Liver (tissue), 9 donors: ENCODE data around the gene ERBB4. TPM values are rescaled to one million over a fixed set of nuclear protein-coding genes. Genes with fewer than 3 reads are reported as not detected.

ENCODE experiments used
- DNase-seq: peaks from one replicate; pipeline ENCODE4 v3.0.0-alpha.2; 2017; ENCODE audit warnings: low spot score
- H3K27ac ChIP-seq, 2 donors: one replicate each; pipeline ENCODE4 v1.7.0; 2013; ENCODE audit warnings: inconsistent platforms in 2 of 2, low read length in 2 of 2, control low read depth in 1 of 2, low read depth in 1 of 2, mild to moderate bottlenecking in 1 of 2
- H3K27me3 ChIP-seq, 4 donors: one replicate each; pipeline versions ENCODE4 v1.6.1 to v1.7.0; 2013; ENCODE audit warnings: low read length in 3 of 4, inconsistent platforms in 1 of 4, mild to moderate bottlenecking in 1 of 4, moderate library complexity in 1 of 4; ENCODE audit not compliant: control insufficient read depth in 4 of 4, insufficient read depth in 4 of 4
- H3K36me3 ChIP-seq, 4 donors: one replicate each; pipeline versions ENCODE4 v1.6.1 to v1.7.0; 2013; ENCODE audit warnings: low read length in 3 of 4, mild to moderate bottlenecking in 3 of 4, low read depth in 1 of 4, moderate library complexity in 1 of 4; ENCODE audit not compliant: control insufficient read depth in 4 of 4, insufficient read depth in 3 of 4
- H3K4me1 ChIP-seq, 4 donors: one replicate each; pipeline versions ENCODE4 v1.6.1 to v1.7.0; 2013; ENCODE audit warnings: low read length in 3 of 4, mild to moderate bottlenecking in 3 of 4, moderate library complexity in 1 of 4; ENCODE audit not compliant: control insufficient read depth in 4 of 4, insufficient read depth in 4 of 4
- H3K4me3 ChIP-seq, 3 donors: one replicate each; pipeline versions ENCODE4 v1.6.1 to v1.7.0; 2013; ENCODE audit warnings: low read length in 3 of 3, control low read depth in 1 of 3, low read depth in 1 of 3, mild to moderate bottlenecking in 1 of 3
- H3K9ac ChIP-seq, 2 donors: one replicate each; pipeline ENCODE4 v1.7.0; 2013; ENCODE audit warnings: low read length in 2 of 2, mild to moderate bottlenecking in 2 of 2, moderate library complexity in 2 of 2, control low read depth in 1 of 2, low read depth in 1 of 2
- H3K9me3 ChIP-seq, 4 donors: one replicate each; pipeline versions ENCODE4 v1.6.1 to v1.7.0; 2013; ENCODE audit warnings: low read length in 3 of 4; ENCODE audit not compliant: control insufficient read depth in 4 of 4
- ATF3 ChIP-seq: IDR thresholded peaks from 2 replicates; pipeline ENCODE4 v1.6.1; 2016; ENCODE audit warnings: antibody characterized with exemption
- CTCF ChIP-seq: fragments of 150-350 bp; IDR thresholded peaks from 2 replicates; pipeline ENCODE4 v1.5.1; 2017; ENCODE audit warnings: improper control_type of control experiment, low read depth, low read length; ENCODE audit not compliant: missing input control
- FOXA1 ChIP-seq: IDR thresholded peaks from 2 replicates; pipeline ENCODE4 v1.6.1; 2016; ENCODE audit warnings: antibody characterized with exemption
- GABPA ChIP-seq, 2 donors: IDR thresholded peaks in 1 of 2; conservative IDR thresholded peaks in 1 of 2; 2 replicates each; pipeline ENCODE4 v1.6.1; 2016; ENCODE audit warnings: antibody characterized with exemption in 2 of 2, mild to moderate bottlenecking in 1 of 2, moderate library complexity in 1 of 2
- HNF4A ChIP-seq, 2 donors: conservative IDR thresholded peaks; 2 replicates each; pipeline ENCODE4 v1.6.1; 2016; ENCODE audit warnings: antibody characterized with exemption in 2 of 2, mild to moderate bottlenecking in 2 of 2
- HNF4G ChIP-seq: IDR thresholded peaks from 2 replicates; pipeline ENCODE4 v1.6.1; 2016; ENCODE audit warnings: antibody characterized with exemption
- JUND ChIP-seq, 2 donors: IDR thresholded peaks; 2 replicates each; pipeline ENCODE4 v1.6.1; 2016; ENCODE audit warnings: antibody characterized with exemption in 2 of 2
- MAX ChIP-seq: IDR thresholded peaks from 2 replicates; pipeline ENCODE4 v1.6.1; 2016; ENCODE audit warnings: antibody characterized with exemption
- NR2F2 ChIP-seq: IDR thresholded peaks from 2 replicates; pipeline ENCODE4 v1.6.1; 2016; ENCODE audit warnings: antibody characterized with exemption
- RAD21 ChIP-seq, 2 donors: IDR thresholded peaks; 2 replicates each; pipeline ENCODE4 v1.6.1; 2016; ENCODE audit warnings: antibody characterized with exemption in 2 of 2, mild to moderate bottlenecking in 2 of 2
- REST ChIP-seq: IDR thresholded peaks from 2 replicates; pipeline ENCODE4 v1.6.1; 2016; ENCODE audit warnings: antibody characterized with exemption, mild to moderate bottlenecking
- SP1 ChIP-seq: IDR thresholded peaks from 2 replicates; pipeline ENCODE4 v1.6.1; 2018; ENCODE audit warnings: antibody characterized with exemption, mild to moderate bottlenecking
- TAF1 ChIP-seq: conservative IDR thresholded peaks from 2 replicates; pipeline ENCODE4 v1.6.1; 2016; ENCODE audit warnings: antibody characterized with exemption, mild to moderate bottlenecking
- YY1 ChIP-seq: IDR thresholded peaks from 2 replicates; pipeline ENCODE4 v1.6.1; 2016; ENCODE audit warnings: antibody characterized with exemption, mild to moderate bottlenecking
- ZBTB33 ChIP-seq: IDR thresholded peaks from 2 replicates; pipeline ENCODE4 v1.6.1; 2016; ENCODE audit warnings: antibody characterized with exemption
- WGBS: extraction: QIAGEN DNeasy Blood & Tissue Kit; methylation state at CpG from one replicate; pipeline ENCODE4 v1.1.7; 2013; 5-methylcytosine and 5-hydroxymethylcytosine counted together
- polyA plus RNA-seq, 2 donors: library from polyadenylated mRNA; stranded (reverse) in 1 of 2; unstranded in 1 of 2; fragments of 200-250 nt in 1 of 2; fragments of >200 nt in 1 of 2; fragmentation: Nextera tagmentation in 1 of 2; extraction: Ambion mirVana in 1 of 2; gene quantifications; one replicate each; pipeline versions ENCODE4 v1.2.1 to v1.2.3, GENCODE V29; 2013 to 2015
- total RNA-seq, 2 donors: library from RNA; depleted of rRNA; stranded (reverse); fragments of >200 nt; gene quantifications; one replicate each; pipeline ENCODE4 v1.2.3, GENCODE V29; 2014
- donor health status: healthy.
- donor health status: healthy.
- donor health status: healthy.
- donor health status: healthy.
- donor health status: healthy.

The ERBB4 gene
- total and polyA plus RNA-seq, 4 donors: 0.03 to 0.42 TPM; not detected in 2

- Histone ChIP-seq H3K9me3 (no peaks in the 10 kb centered on the region), H3K27me3 (no peaks in the 10 kb centered on the region), H3K9ac (no peak overlapping the region), H3K4me3 (no peak overlapping the region), H3K27ac (no peak overlapping the region), H3K4me1 (no peaks in the 10 kb centered on the region), H3K36me3 (no peaks in the 10 kb centered on the region)
- no peak for TF ChIP-seq MAX
- no peak for DNase-seq
- WGBS: 52% methylated on average over 2 of the region's 2 CpGs
These were observed 396.0 kb downstream of the ERBB4 start for GRCh38 chr2:212142631-212143030.

GRCh38 chr2:212141499-212141898 is 397.1 kb downstream of the ERBB4 start:
- Histone ChIP-seq H3K27me3 (no peaks in the 10 kb centered on the region), H3K9ac (no peak overlapping the region), H3K27ac (no peak overlapping the region), H3K36me3 (no peaks in the 10 kb centered on the region), H3K4me3 (no peak overlapping the region), H3K4me1 (no peaks in the 10 kb centered on the region), H3K9me3 (no peaks in the 10 kb centered on the region)
- no peak for TF ChIP-seq HNF4G
- TF ChIP-seq FOXA1: no peak
- no peak for TF ChIP-seq NR2F2
- TF ChIP-seq GABPA (IDR thresholded peaks at IDR 0.05 in 1 of 2, conservative IDR thresholded peaks at IDR 0.05 in 1 of 2): no peak
- TF ChIP-seq RAD21 (IDR thresholded peaks at IDR 0.05): no peak
- TF ChIP-seq MAX: no peak
- no peak for TF ChIP-seq ZBTB33
- TF ChIP-seq YY1: no peak
- no peak for TF ChIP-seq HNF4A (conservative IDR thresholded peaks at IDR 0.05)
- no peak for TF ChIP-seq REST
- 82% methylated on average over 1 of the region's 1 CpG for WGBS
- no peak for DNase-seq

- Histone ChIP-seq H3K9me3 (no peaks in the 10 kb centered on the region), H3K36me3 (no peaks in the 10 kb centered on the region), H3K4me3 (no peak overlapping the region), H3K27me3 (no peaks in the 10 kb centered on the region), H3K4me1 (no peaks in the 10 kb centered on the region), H3K27ac (no peak overlapping the region), H3K9ac (no peak overlapping the region)
- 17% methylated on average over 2 of the region's 2 CpGs for WGBS
- DNase-seq: no peak
- no peak for TF ChIP-seq FOXA1
- no peak for TF ChIP-seq MAX
- TF ChIP-seq RAD21 (IDR thresholded peaks at IDR 0.05): no peak
- no peak for TF ChIP-seq NR2F2
- TF ChIP-seq TAF1: no peak
- no peak for TF ChIP-seq HNF4A (conservative IDR thresholded peaks at IDR 0.05)
- TF ChIP-seq CTCF: no peak
- no peak for TF ChIP-seq YY1
- TF ChIP-seq REST: no peak
- no peak for TF ChIP-seq JUND (IDR thresholded peaks at IDR 0.05)
- TF ChIP-seq ATF3: no peak
- no peak for TF ChIP-seq SP1
These were observed 402.3 kb downstream of the ERBB4 start for GRCh38 chr2:212136216-212136795.
